PFSK-1 (cell line): ENCODE data around the gene FASTK.

Experiments used
- POLR2AphosphoS5 ChIP-seq: IDR thresholded peaks from 2 replicates; pipeline ENCODE4 v1.6.1; 2012; ENCODE audit warnings: low read depth, mild to moderate bottlenecking, control low read depth, low read length, moderate library complexity
- REST ChIP-seq, 2 experiments: IDR thresholded peaks; 2 replicates each; pipeline versions ENCODE4 v1.6.1 to v1.8.0; 2011 to 2012; ENCODE audit warnings: low read depth in 2 of 2, low read length in 2 of 2, control low read depth in 1 of 2, inconsistent platforms in 1 of 2, mild to moderate bottlenecking in 1 of 2, moderate library complexity in 1 of 2; ENCODE audit not compliant: insufficient read depth in 1 of 2
- SIN3A ChIP-seq: IDR thresholded peaks from 2 replicates; pipeline ENCODE4 v1.6.1; 2012; ENCODE audit warnings: mild to moderate bottlenecking, low read length, moderate library complexity, borderline replicate concordance; ENCODE audit not compliant: insufficient read depth

DNA sequence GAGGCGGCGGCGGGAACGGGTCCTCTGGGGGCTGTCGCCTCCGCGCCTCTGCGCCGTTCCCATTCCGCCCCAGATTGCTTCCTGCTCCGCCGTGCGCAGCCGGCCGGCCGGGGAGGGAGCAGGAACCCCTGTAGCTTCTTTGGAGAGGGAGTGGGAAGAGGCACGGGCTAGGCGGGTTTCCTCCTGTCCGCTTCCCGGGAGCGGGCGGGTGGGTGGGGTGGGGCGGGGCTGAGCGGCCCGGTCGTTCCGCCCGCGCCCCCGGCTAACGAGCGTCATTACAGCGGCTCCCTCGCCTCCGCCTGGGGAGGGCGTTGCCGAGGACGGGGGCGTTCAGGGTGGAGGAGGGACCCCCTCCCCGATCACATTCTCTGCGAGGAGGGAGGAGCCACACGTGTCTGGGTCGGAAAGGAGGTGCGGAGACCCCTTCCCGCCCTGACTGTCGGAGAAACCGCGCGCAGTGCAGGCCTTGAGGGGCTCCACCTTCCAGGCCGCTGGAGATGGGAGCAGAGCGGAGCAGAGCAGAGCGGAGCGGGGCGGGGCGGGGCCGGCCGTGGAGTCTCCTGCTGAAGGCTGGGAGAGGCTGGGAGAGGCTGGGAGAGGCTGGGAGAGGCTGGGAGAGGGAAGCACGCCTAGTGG is 45.4 kb upstream of the FASTK start:
- TF ChIP-seq SIN3A (no peak), POLR2AphosphoS5 (no peak), REST (IDR thresholded peaks at IDR 0.05; ENCODE audit: insufficient read depth in 1 of 2, low read depth in 2 of 2, low read length in 2 of 2) (no peak)
